Eye (tissue), 1 donor: ENCODE data around the gene NPIPA1.
"Not testable (repeated sequence)": the region's sequence is repeated elsewhere in the genome, so short reads cannot be mapped to it uniquely, and the experiment has no call there.

Source experiments
- DNase-seq: peaks from one replicate; pipeline ENCODE4 v3.0.0-alpha.2; 2015

NPIPA1 gene

GRCh38 chr16:14978908-14979307 lies 41.7 kb downstream of the NPIPA1 start:
- DNase-seq, result not testable (repeated sequence)

GRCh38 chr16:14981234-14981633 lies 44.0 kb downstream of the NPIPA1 start:
- DNase-seq, result not testable (repeated sequence)

- not testable (repeated sequence) for DNase-seq
These were observed 45.3 kb downstream of the NPIPA1 start for GRCh38 chr16:14982521-14982920.

- DNase-seq, result not testable (repeated sequence)
These were observed 50.8 kb downstream of the NPIPA1 start for GRCh38 chr16:14988092-14988491.

GRCh38 chr16:14988661-14989191 lies 51.5 kb downstream of the NPIPA1 start:
- peak; percentile 74 for DNase-seq

GRCh38 chr16:14989291-14990281 lies 52.3 kb downstream of the NPIPA1 start:
- peak; percentile 77 for DNase-seq

- not testable (repeated sequence) for DNase-seq
These were observed 56.3 kb downstream of the NPIPA1 start for GRCh38 chr16:14993277-14994151.

GRCh38 chr16:14996702-14997101 lies 59.5 kb downstream of the NPIPA1 start:
- not testable (repeated sequence) for DNase-seq

GRCh38 chr16:14998300-14998699 lies 61.1 kb downstream of the NPIPA1 start:
- DNase-seq, result not testable (repeated sequence)

- DNase-seq, result not testable (repeated sequence)
These were observed 62.6 kb downstream of the NPIPA1 start for GRCh38 chr16:14999845-15000244.
